H54 (cell line): Measurements from ENCODE around the gene PCIF1.

Experiments used
- DNase-seq: peaks from one replicate; pipeline ENCODE4 v3.0.0; 2011; ENCODE audit warnings: low spot score, mixed read lengths; ENCODE audit not compliant: insufficient read length
- FAIRE-seq: peaks from 3 replicates; lab custom pipeline; 2011; peaks lifted over from hg19 to GRCh38; lab: Jason Lieb, UNC
- POLR2A ChIP-seq: IDR thresholded peaks from 2 replicates; pipeline ENCODE4 v1.6.1; 2011; ENCODE audit warnings: low read depth, mild to moderate bottlenecking, low read length

The PCIF1 gene

GRCh38 chr20:45968801-45969711 lies 34.6 kb downstream of the PCIF1 start:
- no peak for TF ChIP-seq POLR2A
- no peak for FAIRE-seq
- DNase-seq: peak; percentile 72

- no peak for TF ChIP-seq POLR2A
- FAIRE-seq (no peak), DNase-seq (peak; percentile 54)
Observed at GRCh38 chr20:45969712-45970634, 35.5 kb downstream of the PCIF1 start.

GRCh38 chr20:45970646-45971424 lies 36.4 kb downstream of the PCIF1 start:
- no peak for TF ChIP-seq POLR2A
- no peak for FAIRE-seq
- no peak for DNase-seq

- no peak for DNase-seq
- no peak for FAIRE-seq
Observed at GRCh38 chr20:45971425-45971674, 36.9 kb downstream of the PCIF1 start.

GRCh38 chr20:45971675-45972499 lies 37.4 kb downstream of the PCIF1 start, which contains the start of gene ZNF335:
TSS of gene ZNF335 (minus strand) at chr20:45972203. CDS start at chr20:45971410, 793 bp downstream.
- FAIRE-seq: no peak
- TF ChIP-seq POLR2A: peak; percentile 62
- DNase-seq: peak; percentile 88

More at GRCh38 chr20:45971425-45971674, 36.9 kb downstream of the PCIF1 start:
- TF ChIP-seq POLR2A: no peak

- DNase-seq (no peak), FAIRE-seq (no peak)
- peak; percentile 45 for TF ChIP-seq POLR2A
Observed at GRCh38 chr20:45972500-45973183, 38.2 kb downstream of the PCIF1 start.

- TF ChIP-seq POLR2A: no peak
Observed at GRCh38 chr20:45974896-45975565, 40.5 kb downstream of the PCIF1 start.

GRCh38 chr20:45975686-45976085 lies 41.2 kb downstream of the PCIF1 start:
- FAIRE-seq: no peak

More at GRCh38 chr20:45974896-45975565, 40.5 kb downstream of the PCIF1 start:
- FAIRE-seq (no peak), DNase-seq (no peak)

GRCh38 chr20:45976086-45976485 lies 41.6 kb downstream of the PCIF1 start:
- DNase-seq: no peak
- TF ChIP-seq POLR2A: no peak
- FAIRE-seq: no peak

More at GRCh38 chr20:45975686-45976085, 41.2 kb downstream of the PCIF1 start:
- no peak for TF ChIP-seq POLR2A
- no peak for DNase-seq

- FAIRE-seq (no peak), DNase-seq (no peak)
- TF ChIP-seq POLR2A: no peak
Observed at GRCh38 chr20:45981261-45981660, 46.8 kb downstream of the PCIF1 start.

- no peak for TF ChIP-seq POLR2A
- no peak for DNase-seq
- FAIRE-seq: no peak
Observed at GRCh38 chr20:45983279-45983743, 48.8 kb downstream of the PCIF1 start.

- TF ChIP-seq POLR2A: no peak
- no peak for DNase-seq
- no peak for FAIRE-seq
Observed at GRCh38 chr20:45985573-45985972, 51.1 kb downstream of the PCIF1 start.
